Ovary (tissue), 3 donors: ENCODE measurements around the gene MRAP2.

Experiments
- EP300 ChIP-seq: sonication (generic); formaldehyde crosslinking; IDR thresholded peaks from one replicate; pipeline ENCODE4 v1.6.1; 2017; ENCODE audit warnings: antibody characterized with exemption
- POLR2A ChIP-seq: fragments of 450-650 bp; IDR thresholded peaks from one replicate; pipeline ENCODE4 v1.6.1; 2017; ENCODE audit warnings: antibody characterized with exemption, mild to moderate bottlenecking, moderate library complexity
- TF ChIP-seq, protein P1 (sequence below), 3 donors: fragments of 450-650 bp in 2 of 3; fragments of 200-600 bp in 1 of 3; IDR thresholded peaks; one replicate each; pipeline versions ENCODE4 v1.5.1 to v1.8.0; 2016 to 2022; ENCODE audit warnings: antibody characterized with exemption in 3 of 3, mild to moderate bottlenecking in 1 of 3
- donor health status: DM: no; HTN: no; CAD: no.

DNA sequence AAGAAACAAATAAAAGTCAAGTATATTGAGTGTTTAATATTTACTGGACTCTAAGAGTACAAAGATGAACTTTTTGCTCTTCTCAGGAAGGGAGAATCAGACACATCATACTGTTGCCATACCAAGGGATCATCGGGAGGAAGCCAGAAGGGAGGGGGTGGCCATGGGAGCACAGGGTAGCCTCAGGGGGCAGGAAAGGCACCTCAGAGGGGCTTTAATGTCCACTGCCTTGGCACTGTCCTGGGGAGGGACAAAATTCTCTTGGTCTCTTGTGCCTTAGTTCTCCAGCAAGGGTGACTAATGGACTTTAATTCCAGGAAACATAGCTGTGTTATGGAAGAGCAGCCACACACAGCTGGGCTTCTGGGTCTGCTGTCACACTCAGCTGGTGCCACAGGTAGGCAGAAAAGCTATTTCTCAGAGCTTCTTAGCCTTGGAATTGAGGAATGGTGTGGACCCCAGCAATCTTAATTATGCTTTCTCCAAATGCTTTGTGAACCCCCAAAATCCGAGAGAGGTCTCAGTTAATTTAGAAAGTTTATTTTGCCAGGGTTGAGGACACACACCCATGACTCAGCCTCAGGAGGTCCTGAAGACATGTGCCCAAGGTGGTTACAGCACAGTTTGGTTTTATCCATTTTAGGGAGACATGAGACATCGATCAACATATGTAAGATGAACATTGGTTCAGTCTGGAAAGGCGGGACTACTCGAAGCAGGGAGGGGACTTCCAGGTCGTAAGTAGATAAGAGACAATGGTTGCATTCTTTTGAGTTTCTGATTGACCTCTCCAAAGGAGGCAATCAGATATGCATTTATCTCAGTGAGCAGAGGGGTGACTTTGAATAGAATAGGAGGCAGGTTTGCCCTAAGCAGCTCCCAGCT is 53.2 kb downstream of the MRAP2 start:
- no peak for TF ChIP-seq POLR2A
- TF ChIP-seq, protein P1, sequence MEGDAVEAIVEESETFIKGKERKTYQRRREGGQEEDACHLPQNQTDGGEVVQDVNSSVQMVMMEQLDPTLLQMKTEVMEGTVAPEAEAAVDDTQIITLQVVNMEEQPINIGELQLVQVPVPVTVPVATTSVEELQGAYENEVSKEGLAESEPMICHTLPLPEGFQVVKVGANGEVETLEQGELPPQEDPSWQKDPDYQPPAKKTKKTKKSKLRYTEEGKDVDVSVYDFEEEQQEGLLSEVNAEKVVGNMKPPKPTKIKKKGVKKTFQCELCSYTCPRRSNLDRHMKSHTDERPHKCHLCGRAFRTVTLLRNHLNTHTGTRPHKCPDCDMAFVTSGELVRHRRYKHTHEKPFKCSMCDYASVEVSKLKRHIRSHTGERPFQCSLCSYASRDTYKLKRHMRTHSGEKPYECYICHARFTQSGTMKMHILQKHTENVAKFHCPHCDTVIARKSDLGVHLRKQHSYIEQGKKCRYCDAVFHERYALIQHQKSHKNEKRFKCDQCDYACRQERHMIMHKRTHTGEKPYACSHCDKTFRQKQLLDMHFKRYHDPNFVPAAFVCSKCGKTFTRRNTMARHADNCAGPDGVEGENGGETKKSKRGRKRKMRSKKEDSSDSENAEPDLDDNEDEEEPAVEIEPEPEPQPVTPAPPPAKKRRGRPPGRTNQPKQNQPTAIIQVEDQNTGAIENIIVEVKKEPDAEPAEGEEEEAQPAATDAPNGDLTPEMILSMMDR (IDR thresholded peaks at IDR 0.05): no peak
- no peak for TF ChIP-seq EP300
